Body of pancreas (tissue), 4 donors: ENCODE data around the gene ADAMTS2.

Experiments
- POLR2A ChIP-seq, 3 donors: fragments of 450-650 bp; IDR thresholded peaks; one replicate each; pipeline ENCODE4 v1.6.1; 2016; ENCODE audit warnings: antibody characterized with exemption in 3 of 3, mild to moderate bottlenecking in 2 of 3
- TF ChIP-seq, protein P1 (sequence below), 7 experiments: fragments of 450-650 bp in 4 of 7; fragments of 200-600 bp in 3 of 7; sonication (generic) in 3 of 7; IDR thresholded peaks; one replicate each; pipeline ENCODE4 v1.5.1; 2016 to 2019; ENCODE audit warnings: antibody characterized with exemption in 7 of 7

DNA sequence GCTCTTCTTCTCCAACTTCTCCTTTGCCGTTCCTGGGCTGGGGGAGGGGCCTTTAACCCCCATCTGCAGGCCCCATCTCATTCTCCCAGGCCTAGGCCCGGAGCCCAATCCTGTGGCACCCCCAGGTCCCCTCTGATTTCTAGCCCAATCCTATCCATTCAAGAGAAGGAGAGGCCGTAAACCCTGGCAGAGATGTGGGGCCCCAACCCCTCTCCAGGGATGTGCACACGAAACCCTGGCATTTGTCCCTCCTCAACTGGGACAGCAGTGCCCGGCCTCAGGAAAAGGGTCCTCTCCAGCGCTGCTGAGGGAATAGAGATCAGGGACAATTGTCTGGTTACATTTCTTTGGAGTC lies 24.2 kb upstream of the ADAMTS2 start:
- TF ChIP-seq, protein P1, sequence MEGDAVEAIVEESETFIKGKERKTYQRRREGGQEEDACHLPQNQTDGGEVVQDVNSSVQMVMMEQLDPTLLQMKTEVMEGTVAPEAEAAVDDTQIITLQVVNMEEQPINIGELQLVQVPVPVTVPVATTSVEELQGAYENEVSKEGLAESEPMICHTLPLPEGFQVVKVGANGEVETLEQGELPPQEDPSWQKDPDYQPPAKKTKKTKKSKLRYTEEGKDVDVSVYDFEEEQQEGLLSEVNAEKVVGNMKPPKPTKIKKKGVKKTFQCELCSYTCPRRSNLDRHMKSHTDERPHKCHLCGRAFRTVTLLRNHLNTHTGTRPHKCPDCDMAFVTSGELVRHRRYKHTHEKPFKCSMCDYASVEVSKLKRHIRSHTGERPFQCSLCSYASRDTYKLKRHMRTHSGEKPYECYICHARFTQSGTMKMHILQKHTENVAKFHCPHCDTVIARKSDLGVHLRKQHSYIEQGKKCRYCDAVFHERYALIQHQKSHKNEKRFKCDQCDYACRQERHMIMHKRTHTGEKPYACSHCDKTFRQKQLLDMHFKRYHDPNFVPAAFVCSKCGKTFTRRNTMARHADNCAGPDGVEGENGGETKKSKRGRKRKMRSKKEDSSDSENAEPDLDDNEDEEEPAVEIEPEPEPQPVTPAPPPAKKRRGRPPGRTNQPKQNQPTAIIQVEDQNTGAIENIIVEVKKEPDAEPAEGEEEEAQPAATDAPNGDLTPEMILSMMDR (IDR thresholded peaks at IDR 0.05): no peak
- TF ChIP-seq POLR2A (IDR thresholded peaks at IDR 0.05): no peak
